Activated CD4-positive, alpha-beta T cell treated with anti-CD3 and anti-CD28 coated beads, Interleukin-2, amount 10 ng/mL, durations not matched to agents 7 days and 5 days (primary cell): ENCODE data around the gene ZBTB7A. TPM values are rescaled to one million over a fixed set of nuclear protein-coding genes. Genes with fewer than 3 reads are reported as not detected.

Source experiments
- CTCF ChIA-PET: fragments of 350-600 bp; sonication (Branson Sonifier 250); formaldehyde crosslinking; loops from one replicate; lab custom pipeline; 2021; ENCODE audit warnings: antibody characterized with exemption; lab: Charles Lee
- POLR2A ChIA-PET: fragments of 350-600 bp; sonication (Branson Sonifier 250); formaldehyde crosslinking; loops from one replicate; lab custom pipeline; 2021; ENCODE audit warnings: antibody characterized with exemption; lab: Charles Lee
- DNase-seq: peaks from one replicate; pipeline ENCODE4 v3.0.0-alpha.2; 2020
- H3K27ac Mint-ChIP-seq: one replicate; pipeline ENCODE4 v1.8.0; 2021; ENCODE audit warnings: mild to moderate bottlenecking, moderate library complexity, mixed read lengths
- H3K27me3 Mint-ChIP-seq: one replicate; pipeline ENCODE4 v1.8.0; 2021; ENCODE audit warnings: mixed read lengths
- H3K36me3 Mint-ChIP-seq: one replicate; pipeline ENCODE4 v1.8.0; 2021; ENCODE audit warnings: low read depth, mixed read lengths
- H3K4me1 Mint-ChIP-seq: one replicate; pipeline ENCODE4 v1.8.0; 2021; ENCODE audit warnings: mixed read lengths
- H3K4me3 Mint-ChIP-seq: one replicate; pipeline ENCODE4 v1.8.0; 2021; ENCODE audit warnings: mild to moderate bottlenecking, moderate library complexity, mixed read lengths
- H3K9me3 Mint-ChIP-seq: one replicate; pipeline ENCODE4 v1.8.0; 2021; ENCODE audit warnings: mixed read lengths
- total RNA-seq, 2 experiments: library from RNA; stranded (reverse); gene quantifications; one replicate each; pipeline ENCODE4 v1.2.3, GENCODE V29; 2021

ZBTB7A gene
- total RNA-seq, 2 experiments from 2014 or later = 39.4 to 47.5 TPM

GRCh38 chr19:4062419-4063368 lies 4.0 kb downstream of the ZBTB7A start:
- Mint-ChIP-seq H3K4me3 (peak overlapping the region; percentile 45), H3K36me3 (peaks cover 6% of the 10 kb centered on the region), H3K9me3 (no peaks in the 10 kb centered on the region), H3K4me1 (peaks cover 10% of the 10 kb centered on the region), H3K27me3 (no peaks in the 10 kb centered on the region), H3K27ac (no peak overlapping the region)
- no peak for DNase-seq
- ChIA-PET POLR2A (no interaction called here), CTCF (interaction anchor here (0.5 kb wide), 1 partner anchor 736 kb away, joined by 5 read pairs; no protein-coding TSS in a partner anchor)

- Mint-ChIP-seq H3K4me3 (no peak overlapping the region), H3K36me3 (peaks cover 11% of the 10 kb centered on the region), H3K27me3 (no peaks in the 10 kb centered on the region), H3K9me3 (no peaks in the 10 kb centered on the region), H3K27ac (no peak overlapping the region), H3K4me1 (peaks cover 11% of the 10 kb centered on the region)
- POLR2A ChIA-PET = no interaction called here
- CTCF ChIA-PET = no interaction called here
- no peak for DNase-seq
Observed at GRCh38 chr19:4061683-4062418, 4.8 kb downstream of the ZBTB7A start.

- no peak for DNase-seq
- Mint-ChIP-seq H3K9me3 (no peaks in the 10 kb centered on the region), H3K27me3 (no peaks in the 10 kb centered on the region), H3K27ac (no peak overlapping the region), H3K4me3 (no peak overlapping the region), H3K36me3 (peaks cover 14% of the 10 kb centered on the region), H3K4me1 (peaks cover 11% of the 10 kb centered on the region)
- CTCF ChIA-PET = no interaction called here
- POLR2A ChIA-PET = no interaction called here
Observed at GRCh38 chr19:4061178-4061682, 5.5 kb downstream of the ZBTB7A start.

DNA sequence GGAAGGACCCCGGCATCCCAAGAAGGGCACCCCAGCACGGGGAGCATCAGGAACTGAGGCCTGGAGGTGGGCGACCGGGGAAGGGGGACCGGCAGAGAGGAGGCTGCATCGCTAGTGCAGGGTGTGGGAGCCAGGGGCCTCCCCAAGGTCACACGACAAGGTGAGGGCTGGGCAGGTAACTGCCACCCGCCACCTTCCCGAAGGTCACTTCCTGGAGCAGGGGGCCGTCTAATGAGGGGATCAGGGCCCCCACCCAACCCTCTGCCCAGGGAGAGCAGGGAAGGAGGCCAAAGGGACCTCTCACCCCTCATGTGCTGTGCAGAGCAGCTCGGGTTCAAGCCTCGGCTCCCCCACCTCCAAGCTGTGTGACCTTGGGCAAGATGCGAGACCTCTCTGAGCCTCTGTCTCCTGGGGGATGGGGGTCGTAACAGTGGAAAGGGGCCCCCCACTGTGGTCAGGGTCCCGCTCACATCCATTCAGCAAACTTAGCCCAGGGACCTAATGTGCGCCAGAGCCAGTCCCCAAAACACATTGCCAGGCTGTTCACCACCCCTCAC lies 6.0 kb downstream of the ZBTB7A start:
- H3K36me3 Mint-ChIP-seq = peaks cover 19% of the 10 kb centered on the region
- H3K4me1 Mint-ChIP-seq = peaks cover 15% of the 10 kb centered on the region
- H3K4me3 Mint-ChIP-seq = peak overlapping the region; percentile 19
- no peaks in the 10 kb centered on the region for H3K27me3 Mint-ChIP-seq
- POLR2A ChIA-PET = no interaction called here
- DNase-seq = no peak
- H3K9me3 Mint-ChIP-seq = no peaks in the 10 kb centered on the region
- H3K27ac Mint-ChIP-seq = peak overlapping the region; percentile 25
- CTCF ChIA-PET = no interaction called here

GRCh38 chr19:4059891-4060620 lies 6.6 kb downstream of the ZBTB7A start:
- H3K4me1 Mint-ChIP-seq = peaks cover 16% of the 10 kb centered on the region
- peak overlapping the region; percentile 19 for H3K4me3 Mint-ChIP-seq
- CTCF ChIA-PET = interaction anchor here (0.5 kb wide), 1 partner anchor 17 kb away, joined by 3 read pairs; no protein-coding TSS in a partner anchor
- H3K9me3 Mint-ChIP-seq = no peaks in the 10 kb centered on the region
- no peaks in the 10 kb centered on the region for H3K27me3 Mint-ChIP-seq
- no peak for DNase-seq
- H3K27ac Mint-ChIP-seq = peak overlapping the region; percentile 25
- POLR2A ChIA-PET = no interaction called here
- peaks cover 26% of the 10 kb centered on the region for H3K36me3 Mint-ChIP-seq

GRCh38 chr19:4059453-4059871 lies 7.2 kb downstream of the ZBTB7A start:
- Mint-ChIP-seq H3K27ac (peak overlapping the region; percentile 31), H3K4me3 (no peak overlapping the region)
- CTCF ChIA-PET = interaction anchor here (2.2 kb wide), 1 partner anchor 80 kb away, joined by 5 read pairs; no protein-coding TSS in a partner anchor

GRCh38 chr19:4058693-4059452 lies 7.8 kb downstream of the ZBTB7A start:
- DNase-seq = no peak
- CTCF ChIA-PET = interaction anchor here (0.6 to 2.2 kb wide), 2 partner anchors 10 to 81 kb away, joined by 5 read pairs; no protein-coding TSS in a partner anchor
- no peaks in the 10 kb centered on the region for H3K9me3 Mint-ChIP-seq
- no peaks in the 10 kb centered on the region for H3K27me3 Mint-ChIP-seq
- no peak overlapping the region for H3K4me3 Mint-ChIP-seq
- POLR2A ChIA-PET = no interaction called here
- peak overlapping the region; percentile 31 for H3K27ac Mint-ChIP-seq
- peaks cover 16% of the 10 kb centered on the region for H3K4me1 Mint-ChIP-seq
- H3K36me3 Mint-ChIP-seq = peaks cover 27% of the 10 kb centered on the region

More at GRCh38 chr19:4059453-4059871, 7.2 kb downstream of the ZBTB7A start:
- POLR2A ChIA-PET = no interaction called here
- Mint-ChIP-seq H3K9me3 (no peaks in the 10 kb centered on the region), H3K36me3 (peaks cover 26% of the 10 kb centered on the region), H3K27me3 (no peaks in the 10 kb centered on the region), H3K4me1 (peaks cover 16% of the 10 kb centered on the region)
- DNase-seq = no peak

DNA sequence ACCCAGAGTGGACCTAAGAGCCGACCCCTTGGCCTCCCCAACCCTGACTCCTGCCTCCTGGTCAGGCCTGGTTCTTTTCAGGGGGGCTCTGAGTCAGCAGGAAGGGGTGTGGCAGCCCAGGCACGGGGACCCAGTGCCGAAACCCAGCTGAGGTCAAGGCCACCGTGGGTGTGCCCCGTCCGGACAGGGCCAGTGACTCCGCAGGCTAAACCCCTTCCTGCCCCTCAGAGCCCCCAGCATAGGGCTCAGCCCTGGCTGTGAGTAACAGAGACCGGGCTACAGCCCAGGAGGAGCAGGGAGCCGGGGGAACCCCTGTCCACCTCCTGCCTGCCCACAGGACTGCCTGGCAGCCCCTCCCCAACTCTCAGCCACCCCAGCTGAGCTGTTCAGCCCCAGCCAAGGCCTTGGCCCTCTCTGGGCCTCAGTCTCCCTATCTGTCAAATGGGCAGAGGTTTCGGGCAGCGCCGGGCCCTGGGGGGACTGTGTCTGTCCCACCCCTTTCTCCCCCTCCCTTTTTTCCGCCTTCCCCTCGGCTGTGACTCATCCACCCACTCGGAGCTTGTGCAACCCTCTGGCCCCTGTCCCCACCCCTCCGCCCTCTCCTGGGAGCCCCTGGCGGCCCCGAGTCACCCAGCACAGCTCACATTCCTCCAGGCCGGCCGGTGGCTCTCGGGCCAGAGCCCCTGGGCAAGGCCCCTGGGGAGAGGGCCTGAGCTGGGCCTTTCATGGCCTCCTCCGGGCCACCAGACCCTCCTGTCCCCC lies 8.6 kb downstream of the ZBTB7A start:
- peaks cover 19% of the 10 kb centered on the region for H3K4me1 Mint-ChIP-seq
- no peak overlapping the region for H3K27ac Mint-ChIP-seq
- H3K27me3 Mint-ChIP-seq = no peaks in the 10 kb centered on the region
- no peaks in the 10 kb centered on the region for H3K9me3 Mint-ChIP-seq
- no peak for DNase-seq
- ChIA-PET POLR2A (no interaction called here), CTCF (interaction anchor here (0.5 to 2.2 kb wide), 4 partner anchors 10 to 136 kb away, joined by 3 to 5 read pairs (median 4); no protein-coding TSS in a partner anchor)
- no peak overlapping the region for H3K4me3 Mint-ChIP-seq
- peaks cover 31% of the 10 kb centered on the region for H3K36me3 Mint-ChIP-seq

DNA sequence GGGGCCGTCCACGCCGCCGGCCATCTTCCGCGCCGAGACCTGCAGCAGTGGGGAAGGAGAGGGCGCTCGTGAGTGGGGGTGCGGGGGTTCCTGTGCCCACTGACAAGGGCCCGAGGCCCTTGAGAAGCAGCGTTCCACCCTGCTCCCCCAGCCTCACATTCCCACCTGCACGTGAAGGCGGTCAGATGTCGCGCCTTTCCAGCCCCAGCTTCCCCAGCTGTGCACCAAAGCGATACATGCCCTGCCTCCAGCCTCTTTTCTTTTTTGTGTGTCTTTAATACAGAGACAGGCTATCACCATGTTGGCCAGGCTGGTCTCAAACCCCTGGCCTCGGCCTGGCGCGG lies 11.5 kb downstream of the ZBTB7A start:
- no peaks in the 10 kb centered on the region for H3K27me3 Mint-ChIP-seq
- DNase-seq = no peak
- no peak overlapping the region for H3K27ac Mint-ChIP-seq
- POLR2A ChIA-PET = interaction anchor here (0.5 kb wide), 1 partner anchor 91 kb away, joined by 4 read pairs; no protein-coding TSS in a partner anchor
- H3K4me1 Mint-ChIP-seq = peaks cover 28% of the 10 kb centered on the region
- CTCF ChIA-PET = no interaction called here
- H3K4me3 Mint-ChIP-seq = no peak overlapping the region
- peaks cover 48% of the 10 kb centered on the region for H3K36me3 Mint-ChIP-seq
- H3K9me3 Mint-ChIP-seq = no peaks in the 10 kb centered on the region

DNA sequence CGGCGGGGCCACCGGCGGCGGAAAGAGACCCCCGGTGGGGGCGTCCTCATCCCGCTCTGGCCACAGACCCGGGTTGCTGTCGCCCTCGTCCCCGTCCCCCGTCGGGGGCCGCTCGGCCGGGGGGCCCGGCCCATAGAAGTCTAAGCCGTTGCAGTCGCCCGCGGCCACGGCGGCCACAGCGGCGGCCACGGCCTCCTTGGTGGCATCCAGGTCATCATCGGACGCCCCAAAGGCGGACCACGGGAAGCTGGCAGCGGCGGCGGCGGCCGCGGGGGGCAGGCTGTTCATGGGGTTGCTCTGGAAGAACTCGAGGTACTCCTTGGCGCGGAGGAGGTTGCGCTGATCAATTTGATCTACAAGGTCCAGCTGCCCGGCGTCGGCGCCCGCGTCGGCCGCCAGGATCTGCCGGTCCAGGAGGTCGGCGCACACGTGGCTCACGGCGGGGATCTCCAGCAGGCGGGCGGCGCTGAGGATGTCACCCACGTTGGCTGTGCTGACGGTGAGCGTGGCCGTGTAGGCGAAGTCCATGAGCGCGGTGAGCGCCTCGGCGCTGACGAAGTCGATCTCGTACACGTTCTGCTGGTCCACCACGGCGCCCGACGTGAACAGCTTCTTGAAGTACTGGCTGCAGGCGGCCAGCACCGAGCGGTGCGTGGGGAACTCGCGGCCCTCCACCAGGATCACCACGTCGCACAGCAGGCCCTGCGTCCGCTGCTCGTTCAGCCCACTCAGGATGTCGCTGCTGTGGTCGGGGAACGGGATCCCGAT lies 12.1 kb downstream of the ZBTB7A start:
- POLR2A ChIA-PET = no interaction called here
- H3K36me3 Mint-ChIP-seq = peaks cover 50% of the 10 kb centered on the region
- no peaks in the 10 kb centered on the region for H3K9me3 Mint-ChIP-seq
- H3K27ac Mint-ChIP-seq = no peak overlapping the region
- H3K4me1 Mint-ChIP-seq = peaks cover 29% of the 10 kb centered on the region
- no peak overlapping the region for H3K4me3 Mint-ChIP-seq
- CTCF ChIA-PET = no interaction called here
- no peaks in the 10 kb centered on the region for H3K27me3 Mint-ChIP-seq
- DNase-seq = no peak
